ENCODE measurements around the gene SGK2.

SGK2 gene

DNA sequence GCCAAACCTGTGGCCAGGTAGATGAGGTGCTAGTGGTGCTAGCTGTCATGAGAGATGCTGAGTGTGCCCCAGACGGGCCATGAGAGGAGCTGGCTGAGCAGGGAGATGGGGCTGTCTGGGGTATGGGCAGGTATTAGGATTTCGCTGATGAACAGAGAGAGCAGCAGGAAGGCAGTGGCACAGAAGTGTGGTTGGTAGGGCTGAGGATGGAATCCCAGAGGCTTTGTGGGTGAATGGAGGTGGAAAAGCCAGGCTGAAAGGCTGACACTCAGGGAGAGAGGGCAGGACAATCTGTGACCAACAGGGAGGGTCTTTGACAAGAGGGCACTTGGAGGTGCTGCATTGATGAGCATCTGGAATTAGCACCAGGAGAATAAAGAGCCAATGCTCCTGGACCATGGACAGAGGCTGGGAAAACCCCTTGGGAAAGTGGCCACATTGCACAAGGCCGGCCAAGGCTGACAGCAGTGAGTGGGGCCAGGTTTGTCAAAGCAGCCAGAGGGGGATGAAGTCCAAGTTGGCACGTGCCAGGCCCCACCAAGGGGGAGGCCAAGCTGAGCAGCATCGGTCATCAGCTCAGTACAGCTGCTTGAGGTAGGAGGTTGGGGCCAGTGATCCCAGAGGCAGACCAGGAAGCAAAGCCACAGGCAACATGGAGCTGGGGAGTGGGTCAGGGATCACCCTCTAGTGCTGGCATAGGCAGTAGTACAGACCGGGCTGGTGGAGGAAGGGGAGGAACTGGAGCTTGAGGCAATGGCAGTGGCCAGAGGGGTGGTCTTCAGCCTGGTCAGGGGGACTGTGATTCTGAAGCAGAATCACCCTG, 19.7 kb upstream of the SGK2 start:
- TF ChIP-seq FOXP2 (optimal IDR thresholded peaks at IDR 0.05; ENCODE audit: borderline replicate concordance, extremely low read depth, extremely low read length, insufficient read depth), result no peak
- TF ChIP-seq, protein P1, sequence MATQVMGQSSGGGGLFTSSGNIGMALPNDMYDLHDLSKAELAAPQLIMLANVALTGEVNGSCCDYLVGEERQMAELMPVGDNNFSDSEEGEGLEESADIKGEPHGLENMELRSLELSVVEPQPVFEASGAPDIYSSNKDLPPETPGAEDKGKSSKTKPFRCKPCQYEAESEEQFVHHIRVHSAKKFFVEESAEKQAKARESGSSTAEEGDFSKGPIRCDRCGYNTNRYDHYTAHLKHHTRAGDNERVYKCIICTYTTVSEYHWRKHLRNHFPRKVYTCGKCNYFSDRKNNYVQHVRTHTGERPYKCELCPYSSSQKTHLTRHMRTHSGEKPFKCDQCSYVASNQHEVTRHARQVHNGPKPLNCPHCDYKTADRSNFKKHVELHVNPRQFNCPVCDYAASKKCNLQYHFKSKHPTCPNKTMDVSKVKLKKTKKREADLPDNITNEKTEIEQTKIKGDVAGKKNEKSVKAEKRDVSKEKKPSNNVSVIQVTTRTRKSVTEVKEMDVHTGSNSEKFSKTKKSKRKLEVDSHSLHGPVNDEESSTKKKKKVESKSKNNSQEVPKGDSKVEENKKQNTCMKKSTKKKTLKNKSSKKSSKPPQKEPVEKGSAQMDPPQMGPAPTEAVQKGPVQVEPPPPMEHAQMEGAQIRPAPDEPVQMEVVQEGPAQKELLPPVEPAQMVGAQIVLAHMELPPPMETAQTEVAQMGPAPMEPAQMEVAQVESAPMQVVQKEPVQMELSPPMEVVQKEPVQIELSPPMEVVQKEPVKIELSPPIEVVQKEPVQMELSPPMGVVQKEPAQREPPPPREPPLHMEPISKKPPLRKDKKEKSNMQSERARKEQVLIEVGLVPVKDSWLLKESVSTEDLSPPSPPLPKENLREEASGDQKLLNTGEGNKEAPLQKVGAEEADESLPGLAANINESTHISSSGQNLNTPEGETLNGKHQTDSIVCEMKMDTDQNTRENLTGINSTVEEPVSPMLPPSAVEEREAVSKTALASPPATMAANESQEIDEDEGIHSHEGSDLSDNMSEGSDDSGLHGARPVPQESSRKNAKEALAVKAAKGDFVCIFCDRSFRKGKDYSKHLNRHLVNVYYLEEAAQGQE (IDR thresholded peaks at IDR 0.05; ENCODE audit: insufficient read depth in 1 of 2, low read depth in 2 of 2, low read length in 2 of 2), result peak; percentile 35 to 81; a peak in 2 of 4 replicates
- TF ChIP-seq TAF1 (IDR thresholded peaks at IDR 0.05; ENCODE audit: borderline replicate concordance, insufficient read depth, low read length), result no peak
- no peak for TF ChIP-seq SIN3A (IDR thresholded peaks at IDR 0.05; ENCODE audit: borderline replicate concordance, insufficient read depth, low read length)
- TF ChIP-seq POLR2AphosphoS5 (IDR thresholded peaks at IDR 0.05; ENCODE audit: low read depth, low read length), result no peak

GRCh38 chr20:43539975-43540672, 18.7 kb upstream of the SGK2 start:
- TF ChIP-seq POLR2AphosphoS5 (IDR thresholded peaks at IDR 0.05; ENCODE audit: low read depth, low read length) (no peak), TAF1 (IDR thresholded peaks at IDR 0.05; ENCODE audit: borderline replicate concordance, insufficient read depth, low read length) (no peak), SIN3A (IDR thresholded peaks at IDR 0.05; ENCODE audit: borderline replicate concordance, insufficient read depth, low read length) (no peak)
- TF ChIP-seq, protein P1 (IDR thresholded peaks at IDR 0.05; ENCODE audit: insufficient read depth in 1 of 2, low read depth in 2 of 2, low read length in 2 of 2), result no peak

DNA sequence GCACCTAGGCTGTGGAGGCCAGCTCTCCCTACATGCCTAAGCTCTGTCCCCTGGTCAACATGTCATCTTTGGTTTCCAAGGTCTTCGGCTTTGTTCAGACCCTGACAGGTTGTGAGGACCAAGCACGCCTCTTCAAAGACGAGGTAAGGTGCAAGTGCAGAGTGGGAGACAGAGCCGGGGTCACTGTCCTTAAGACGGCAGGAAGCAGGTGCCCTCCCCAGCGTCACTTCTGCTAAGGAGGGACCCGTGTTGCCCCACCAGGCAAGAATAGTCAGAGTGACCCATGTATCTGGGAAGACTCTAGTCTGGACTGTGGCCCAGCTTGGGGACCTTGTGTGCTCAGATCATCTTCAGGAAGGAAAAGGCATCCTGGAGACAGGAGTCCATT, 18.2 kb upstream of the SGK2 start:
- no peak for TF ChIP-seq POLR2AphosphoS5 (IDR thresholded peaks at IDR 0.05; ENCODE audit: low read depth, low read length)
- TF ChIP-seq TAF1 (IDR thresholded peaks at IDR 0.05; ENCODE audit: borderline replicate concordance, insufficient read depth, low read length), result no peak
- TF ChIP-seq FOXP2 (optimal IDR thresholded peaks at IDR 0.05; ENCODE audit: borderline replicate concordance, extremely low read depth, extremely low read length, insufficient read depth), result no peak
- TF ChIP-seq, protein P1 (IDR thresholded peaks at IDR 0.05; ENCODE audit: insufficient read depth in 1 of 2, low read depth in 2 of 2, low read length in 2 of 2), result no peak
- TF ChIP-seq SIN3A (IDR thresholded peaks at IDR 0.05; ENCODE audit: borderline replicate concordance, insufficient read depth, low read length), result no peak

DNA sequence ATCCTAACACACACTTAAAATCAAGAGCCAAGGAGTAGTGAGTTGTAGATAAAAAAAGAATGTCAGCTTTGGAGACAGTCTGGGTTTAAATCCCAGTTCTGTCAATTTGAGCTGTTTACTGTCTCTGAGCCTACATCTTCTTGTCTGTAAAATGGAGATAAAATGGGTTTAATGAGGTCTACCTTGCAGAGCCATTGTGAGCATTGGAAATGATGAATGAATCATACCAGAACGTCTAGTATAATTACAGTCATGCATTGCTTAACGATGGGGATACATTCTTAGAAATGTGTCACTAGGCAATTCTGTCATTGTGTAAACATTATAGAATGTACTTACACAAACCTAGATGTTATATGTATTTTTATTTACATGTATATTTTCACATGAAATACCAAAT, 17.6 kb upstream of the SGK2 start:
- TF ChIP-seq POLR2AphosphoS5 (IDR thresholded peaks at IDR 0.05; ENCODE audit: low read depth, low read length) (no peak), TAF1 (IDR thresholded peaks at IDR 0.05; ENCODE audit: borderline replicate concordance, insufficient read depth, low read length) (no peak), SIN3A (IDR thresholded peaks at IDR 0.05; ENCODE audit: borderline replicate concordance, insufficient read depth, low read length) (no peak), FOXP2 (optimal IDR thresholded peaks at IDR 0.05; ENCODE audit: borderline replicate concordance, extremely low read depth, extremely low read length, insufficient read depth) (no peak)
- TF ChIP-seq, protein P1 (IDR thresholded peaks at IDR 0.05; ENCODE audit: insufficient read depth in 1 of 2, low read depth in 2 of 2, low read length in 2 of 2), result no peak
